ENCODE data around the gene PLEKHM2.

PLEKHM2 gene

GRCh38 chr1:15662477-15662876, 21.6 kb upstream of the PLEKHM2 start:
- no peak overlapping the region for H3K4me3 ChIP-seq (ENCODE audit: control insufficient read depth, low read depth, low read length)
- no peak for DNase-seq (ENCODE audit: low read depth)
- no peak for TF ChIP-seq CTCF (conservative IDR thresholded peaks at IDR 0.05; ENCODE audit: control insufficient read depth, insufficient read depth, low read depth, low read length)

GRCh38 chr1:15663925-15664324, 20.2 kb upstream of the PLEKHM2 start:
- TF ChIP-seq CTCF (conservative IDR thresholded peaks at IDR 0.05; ENCODE audit: control insufficient read depth, insufficient read depth, low read depth, low read length): no peak
- H3K4me3 ChIP-seq (ENCODE audit: control insufficient read depth, low read depth, low read length): no peak overlapping the region
- no peak for DNase-seq (ENCODE audit: low read depth)

GRCh38 chr1:15667362-15667761, 16.8 kb upstream of the PLEKHM2 start:
- TF ChIP-seq CTCF (conservative IDR thresholded peaks at IDR 0.05; ENCODE audit: control insufficient read depth, insufficient read depth, low read depth, low read length): no peak
- no peak for DNase-seq (ENCODE audit: low read depth)
- H3K4me3 ChIP-seq (ENCODE audit: control insufficient read depth, low read depth, low read length): no peak overlapping the region

- no peak for DNase-seq (ENCODE audit: low read depth)
- no peak for TF ChIP-seq CTCF (conservative IDR thresholded peaks at IDR 0.05; ENCODE audit: control insufficient read depth, insufficient read depth, low read depth, low read length)
- no peak overlapping the region for H3K4me3 ChIP-seq (ENCODE audit: control insufficient read depth, low read depth, low read length)
Measured at GRCh38 chr1:15668089-15668754, 15.9 kb upstream of the PLEKHM2 start.

GRCh38 chr1:15669074-15669473, 15.0 kb upstream of the PLEKHM2 start:
- no peak overlapping the region for H3K4me3 ChIP-seq (ENCODE audit: control insufficient read depth, low read depth, low read length)
- TF ChIP-seq CTCF (conservative IDR thresholded peaks at IDR 0.05; ENCODE audit: control insufficient read depth, insufficient read depth, low read depth, low read length): no peak
- no peak for DNase-seq (ENCODE audit: low read depth)

GRCh38 chr1:15669864-15670263, 14.3 kb upstream of the PLEKHM2 start:
- no peak overlapping the region for H3K4me3 ChIP-seq (ENCODE audit: control insufficient read depth, low read depth, low read length)
- DNase-seq (ENCODE audit: low read depth): no peak
- TF ChIP-seq CTCF (conservative IDR thresholded peaks at IDR 0.05; ENCODE audit: control insufficient read depth, insufficient read depth, low read depth, low read length): no peak

- TF ChIP-seq CTCF (conservative IDR thresholded peaks at IDR 0.05; ENCODE audit: control insufficient read depth, insufficient read depth, low read depth, low read length): no peak
- no peak overlapping the region for H3K4me3 ChIP-seq (ENCODE audit: control insufficient read depth, low read depth, low read length)
- no peak for DNase-seq (ENCODE audit: low read depth)
Measured at GRCh38 chr1:15671430-15671829, 12.7 kb upstream of the PLEKHM2 start.
